RPMI8226 (cell line): ENCODE data around the gene SPDYE3.
"Not testable (repeated sequence)": the region's sequence is repeated elsewhere in the genome, so short reads cannot be mapped to it uniquely, and the experiment has no call there.

Experiments used
- DNase-seq: peaks from one replicate; pipeline ENCODE4 v3.0.0-alpha.2; 2015

Gene SPDYE3

DNA sequence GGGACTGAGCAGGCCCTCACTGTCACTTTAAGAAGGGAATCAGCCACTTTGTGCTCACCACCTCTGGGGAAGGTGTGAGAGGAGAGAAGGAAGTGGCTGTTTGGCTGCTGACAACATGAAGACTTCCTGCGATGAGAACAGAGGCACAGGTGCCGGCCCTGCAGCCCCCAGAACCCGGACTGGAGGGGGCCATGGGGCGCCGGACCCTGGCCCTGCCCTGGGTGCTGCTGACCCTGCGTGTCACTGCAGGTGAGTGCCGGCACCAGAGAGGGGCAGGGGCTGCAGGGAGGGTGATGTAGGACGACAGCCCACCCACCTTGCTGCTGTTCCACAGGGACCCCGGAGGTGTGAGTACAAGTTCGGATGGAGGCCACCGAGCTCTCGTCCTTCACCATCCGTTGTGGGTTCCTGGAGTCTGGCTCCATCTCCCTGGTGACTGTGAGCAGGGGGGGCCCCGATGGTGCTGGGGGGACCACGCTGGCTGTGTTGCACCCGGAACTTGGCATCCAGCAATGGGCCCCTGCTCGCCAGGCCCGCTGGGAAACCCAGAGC is 44.8 kb downstream of the SPDYE3 start:
- not testable (repeated sequence) for DNase-seq

DNA sequence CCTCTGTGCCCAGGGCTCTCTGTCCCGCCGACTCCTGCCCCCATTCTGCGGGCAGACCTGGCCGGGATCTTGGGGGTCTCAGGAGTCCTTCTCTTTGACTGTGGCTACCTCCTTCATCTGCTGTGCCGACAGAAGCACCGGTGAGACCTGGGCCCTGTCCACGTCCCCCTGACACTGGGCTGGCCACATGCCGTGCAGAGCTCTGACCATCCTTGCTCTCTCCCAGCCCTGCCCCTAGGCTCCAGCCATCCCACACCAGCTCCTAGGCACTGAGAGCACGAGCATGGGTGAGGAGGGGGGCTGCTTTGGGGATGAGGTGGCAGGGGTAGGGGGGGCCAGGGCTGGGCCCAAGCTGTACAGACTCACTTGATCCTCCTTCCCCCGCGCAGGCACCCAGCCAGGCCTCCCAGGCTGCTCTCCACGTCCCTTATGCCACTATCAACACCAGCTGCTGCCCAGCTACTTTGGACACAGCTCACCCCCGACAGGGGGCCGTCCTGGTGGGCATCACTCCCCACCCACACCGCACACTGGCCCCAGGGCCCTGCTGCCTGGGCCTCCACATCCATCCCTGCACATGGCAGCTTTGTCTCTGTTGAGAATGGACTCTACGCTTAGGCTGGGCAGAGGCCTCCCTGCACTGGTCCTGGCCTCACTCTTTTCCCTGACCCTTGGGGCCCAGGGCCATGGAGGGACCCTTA is 45.6 kb downstream of the SPDYE3 start:
- no peak for DNase-seq

DNA sequence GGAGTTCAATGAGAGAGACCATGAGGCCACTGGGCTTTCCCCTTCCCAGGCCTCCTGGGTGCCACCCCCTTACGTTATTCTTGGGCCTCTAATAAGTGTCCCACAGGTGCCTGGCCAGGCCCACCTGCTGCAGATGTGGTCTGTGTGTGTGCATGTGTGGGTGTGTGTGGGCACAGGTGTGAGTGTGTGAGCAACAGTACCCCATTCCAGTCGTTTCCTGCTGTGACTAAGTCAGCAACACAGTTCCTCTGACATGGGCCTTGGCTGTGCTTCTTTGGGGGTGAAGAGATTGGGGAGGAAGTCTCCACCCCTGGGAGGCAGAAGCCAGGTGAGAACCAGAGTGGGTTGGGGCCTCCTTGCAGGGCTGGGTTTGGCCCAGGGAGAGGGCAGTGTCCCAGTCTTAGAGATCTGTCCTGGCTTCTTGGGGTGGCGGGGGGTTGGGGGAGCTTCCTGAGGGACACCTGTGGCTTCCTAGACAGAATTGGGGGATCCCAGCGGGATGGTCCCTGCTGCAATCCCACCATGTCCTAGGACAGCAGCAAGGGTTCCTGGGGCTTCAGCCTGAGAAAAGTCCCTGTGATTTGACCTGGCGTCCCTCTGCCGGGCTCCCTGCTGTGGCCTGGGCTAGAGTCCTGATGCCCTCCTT is 46.3 kb downstream of the SPDYE3 start:
- no peak for DNase-seq

DNA sequence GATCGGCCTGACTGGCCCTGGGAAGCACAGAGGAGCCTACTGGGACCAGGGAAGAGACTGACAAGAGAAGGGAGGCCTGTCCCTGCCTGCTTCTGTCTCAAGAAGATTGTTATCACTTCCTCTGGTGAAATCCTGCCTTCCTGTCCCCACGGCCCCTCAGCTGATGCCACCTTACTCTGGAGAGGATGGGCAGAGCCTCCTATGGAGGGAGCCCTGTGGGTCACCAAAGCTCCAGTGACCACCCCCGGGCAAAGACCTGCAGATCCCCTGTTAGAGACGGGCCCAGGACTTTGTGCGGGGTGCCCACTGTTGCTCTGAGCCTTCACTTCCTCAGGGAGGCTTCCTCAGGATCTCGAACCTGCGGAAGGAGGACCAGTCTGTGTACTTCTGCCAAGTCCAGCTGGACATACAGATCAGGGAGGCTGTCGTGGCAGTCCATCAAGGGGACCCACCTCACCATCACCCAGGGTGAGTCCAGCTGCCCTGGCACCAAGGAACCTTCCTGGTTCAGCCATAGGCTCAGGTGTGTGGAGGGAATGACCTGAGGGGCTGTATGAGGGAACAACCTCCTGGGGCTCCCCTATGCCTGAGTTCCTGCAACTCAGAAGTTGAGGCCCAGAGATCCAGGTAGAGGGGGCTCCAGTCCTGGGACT is 49.0 kb downstream of the SPDYE3 start:
- no peak for DNase-seq

DNA sequence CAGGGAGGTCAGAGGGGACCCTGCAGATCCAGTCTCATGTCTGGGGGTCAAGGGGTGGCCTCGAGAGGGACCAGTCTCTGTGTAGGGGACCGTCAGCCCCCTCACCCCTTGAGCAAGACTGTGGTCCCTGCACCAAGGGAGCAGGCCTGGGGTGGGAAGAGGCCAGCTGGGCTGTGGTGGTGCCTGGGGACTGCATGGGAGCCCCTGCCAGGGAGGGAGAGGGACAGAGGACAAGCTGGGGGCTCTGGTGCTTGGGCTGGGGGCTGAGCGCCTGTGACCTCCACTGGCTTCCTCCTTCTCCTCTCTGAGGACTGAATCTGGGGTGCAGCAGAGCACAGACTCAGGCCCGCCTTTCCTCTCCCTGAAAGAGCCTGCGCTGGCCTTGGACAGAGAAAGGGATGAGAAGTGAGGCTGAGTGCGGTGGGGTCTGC is 49.6 kb downstream of the SPDYE3 start:
- DNase-seq = no peak

DNA sequence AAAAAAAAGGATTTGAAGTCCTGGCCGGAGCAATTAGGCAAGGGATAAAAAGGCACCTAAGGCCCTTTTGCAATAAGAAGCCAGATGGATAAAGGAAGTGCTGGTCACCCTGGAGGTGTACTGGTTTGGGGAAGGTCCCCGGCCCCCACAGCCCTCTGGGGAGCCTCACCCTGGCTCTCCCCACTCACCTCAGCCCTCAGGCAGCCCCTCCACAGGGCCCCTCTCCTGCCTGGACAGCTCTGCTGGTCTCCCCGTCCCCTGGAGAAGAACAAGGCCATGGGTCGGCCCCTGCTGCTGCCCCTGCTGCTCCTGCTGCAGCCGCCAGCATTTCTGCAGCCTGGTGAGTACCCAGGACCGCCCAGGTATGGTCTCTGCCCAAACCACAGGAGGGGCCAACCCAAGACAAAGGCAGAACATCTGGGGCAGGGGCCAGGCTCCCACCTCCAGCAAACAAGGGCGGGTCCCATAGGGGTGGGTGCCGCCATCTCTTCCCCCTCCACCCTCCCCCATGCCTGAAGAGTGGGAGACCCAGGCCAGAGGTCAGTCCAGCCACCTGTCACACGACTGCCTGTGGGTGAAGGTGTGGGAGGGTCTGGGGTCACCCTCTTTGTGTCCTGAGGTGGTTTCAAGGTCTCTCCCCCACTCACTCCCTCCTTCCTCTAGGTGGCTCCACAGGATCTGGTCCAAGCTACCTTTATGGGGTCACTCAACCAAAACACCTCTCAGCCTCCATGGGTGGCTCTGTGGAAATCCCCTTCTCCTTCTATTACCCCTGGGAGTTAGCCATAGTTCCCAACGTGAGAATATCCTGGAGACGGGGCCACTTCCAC is 50.7 kb downstream of the SPDYE3 start, which contains the start of gene PILRB:
Gene PILRB, plus strand, starts transcription at position 91 of the 830 bp plus-strand sequence. Its CDS starts 186 bp downstream, at position 277.
- DNase-seq = no peak

DNA sequence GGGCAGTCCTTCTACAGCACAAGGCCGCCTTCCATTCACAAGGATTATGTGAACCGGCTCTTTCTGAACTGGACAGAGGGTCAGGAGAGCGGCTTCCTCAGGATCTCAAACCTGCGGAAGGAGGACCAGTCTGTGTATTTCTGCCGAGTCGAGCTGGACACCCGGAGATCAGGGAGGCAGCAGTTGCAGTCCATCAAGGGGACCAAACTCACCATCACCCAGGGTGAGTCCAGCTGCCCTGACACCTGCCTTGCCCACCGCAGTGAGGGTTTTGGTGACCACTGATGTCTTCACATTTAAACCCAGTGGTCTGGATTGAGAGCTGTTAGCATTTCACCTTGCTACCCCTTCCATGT is 51.3 kb downstream of the SPDYE3 start:
- DNase-seq = no peak

DNA sequence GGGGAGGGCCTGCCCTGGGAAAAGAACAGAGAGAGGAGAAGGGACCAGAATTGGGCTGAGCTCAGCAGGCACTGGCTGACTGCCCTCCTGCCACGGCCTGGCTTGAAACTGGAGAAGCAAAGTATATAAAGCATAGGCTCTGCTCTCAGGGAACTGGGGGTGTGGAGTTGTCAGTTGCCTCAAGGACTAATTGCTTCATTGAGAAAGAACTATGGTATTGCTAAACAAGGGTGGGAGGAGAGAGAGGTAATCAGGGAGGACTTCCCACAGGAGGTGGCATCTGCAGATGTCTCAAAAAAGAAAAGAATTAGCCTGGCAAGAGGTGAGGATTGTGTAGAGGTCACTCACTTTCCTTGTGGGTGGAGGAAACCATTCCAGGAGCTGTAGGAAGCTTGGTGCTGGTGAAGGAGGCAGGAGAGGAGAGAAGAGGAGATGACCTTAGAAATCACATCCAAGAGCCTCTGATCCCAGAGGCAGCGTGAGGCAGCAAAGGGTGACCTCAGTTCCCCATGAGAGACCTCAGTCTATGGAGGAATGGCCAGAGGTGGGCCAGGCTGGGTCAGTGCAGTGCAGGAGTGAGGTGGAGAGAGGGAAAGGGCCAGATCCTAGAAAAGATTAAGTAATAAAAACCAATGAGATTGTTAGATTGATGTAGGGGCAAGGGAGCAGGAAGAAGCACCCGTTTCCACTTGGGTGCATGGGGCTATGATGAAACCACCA is 52.8 kb downstream of the SPDYE3 start:
- no peak for DNase-seq

DNA sequence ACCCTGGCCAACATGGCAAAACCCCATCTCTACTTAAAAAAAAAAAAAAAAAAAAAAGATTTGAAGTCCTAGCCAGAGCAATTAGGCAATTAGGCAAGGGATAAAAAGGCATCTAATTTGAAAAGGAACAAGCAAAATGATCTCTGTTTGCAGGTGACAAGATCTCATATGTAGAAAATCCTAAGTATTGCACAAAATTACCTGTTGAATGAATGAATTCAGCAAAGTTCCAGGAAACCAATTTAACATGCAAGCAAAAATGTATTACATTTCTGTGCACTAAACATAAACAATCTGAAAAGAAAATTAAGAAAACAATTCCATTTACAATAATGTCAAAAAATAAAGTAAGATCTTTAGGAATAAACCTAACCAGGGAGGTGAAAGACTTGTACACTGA is 55.6 kb downstream of the SPDYE3 start:
- no peak for DNase-seq

DNA sequence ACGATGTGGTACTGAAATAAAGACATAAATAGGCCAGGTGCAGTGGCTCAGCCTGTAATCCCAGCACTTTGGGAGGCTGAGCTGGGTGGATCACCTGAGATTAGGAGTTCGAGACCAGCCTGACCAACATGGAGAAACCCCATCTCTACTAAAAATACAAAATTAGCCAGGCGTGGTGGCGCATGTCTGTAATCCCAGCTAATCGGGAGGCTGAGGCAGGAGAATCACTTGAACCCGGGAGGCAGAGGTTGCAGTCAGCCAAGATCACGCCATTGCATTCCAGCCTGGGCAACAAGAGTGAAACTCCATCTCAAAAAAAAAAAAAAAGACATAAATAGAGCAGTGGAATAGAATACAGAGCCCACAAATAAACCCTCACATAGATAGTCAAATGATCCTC is 56.3 kb downstream of the SPDYE3 start:
- not testable (repeated sequence) for DNase-seq

DNA sequence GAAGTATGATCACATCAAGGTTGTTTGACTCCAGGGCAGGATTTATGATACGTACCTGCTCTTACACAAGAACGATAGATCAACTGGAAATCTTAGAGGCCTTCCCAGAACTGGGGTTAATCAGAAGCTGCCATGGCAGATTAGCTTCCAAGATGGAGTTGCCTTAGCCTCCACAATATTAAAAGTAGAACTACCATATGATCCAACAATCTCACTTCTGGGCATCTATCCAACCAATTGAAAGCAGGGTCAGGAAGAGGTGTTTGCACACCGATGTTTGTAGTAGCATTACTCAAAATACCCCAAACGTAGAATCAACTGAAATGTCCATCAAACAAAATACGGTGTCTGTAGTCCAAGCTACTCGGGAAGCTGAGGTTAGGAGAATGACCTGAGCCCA is 57.0 kb downstream of the SPDYE3 start:
- no peak for DNase-seq

DNA sequence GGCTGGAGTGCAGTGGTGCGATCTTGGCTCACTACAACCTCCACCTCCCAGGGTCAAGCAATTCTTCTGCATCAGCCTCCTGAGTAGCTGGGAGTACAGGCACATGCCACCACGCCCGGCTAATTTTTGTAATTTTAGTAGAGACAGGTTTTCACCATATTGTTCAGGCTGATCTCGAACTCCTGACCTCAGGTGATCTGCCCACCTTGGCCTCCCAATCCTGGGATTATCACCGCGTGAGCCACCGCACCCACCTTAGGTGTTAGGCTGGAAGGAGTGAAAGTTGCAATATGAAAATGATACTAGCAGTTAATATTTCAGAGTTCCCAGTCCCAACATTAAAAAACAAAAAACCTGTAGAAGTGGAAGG is 58.5 kb downstream of the SPDYE3 start:
- not testable (repeated sequence) for DNase-seq

DNA sequence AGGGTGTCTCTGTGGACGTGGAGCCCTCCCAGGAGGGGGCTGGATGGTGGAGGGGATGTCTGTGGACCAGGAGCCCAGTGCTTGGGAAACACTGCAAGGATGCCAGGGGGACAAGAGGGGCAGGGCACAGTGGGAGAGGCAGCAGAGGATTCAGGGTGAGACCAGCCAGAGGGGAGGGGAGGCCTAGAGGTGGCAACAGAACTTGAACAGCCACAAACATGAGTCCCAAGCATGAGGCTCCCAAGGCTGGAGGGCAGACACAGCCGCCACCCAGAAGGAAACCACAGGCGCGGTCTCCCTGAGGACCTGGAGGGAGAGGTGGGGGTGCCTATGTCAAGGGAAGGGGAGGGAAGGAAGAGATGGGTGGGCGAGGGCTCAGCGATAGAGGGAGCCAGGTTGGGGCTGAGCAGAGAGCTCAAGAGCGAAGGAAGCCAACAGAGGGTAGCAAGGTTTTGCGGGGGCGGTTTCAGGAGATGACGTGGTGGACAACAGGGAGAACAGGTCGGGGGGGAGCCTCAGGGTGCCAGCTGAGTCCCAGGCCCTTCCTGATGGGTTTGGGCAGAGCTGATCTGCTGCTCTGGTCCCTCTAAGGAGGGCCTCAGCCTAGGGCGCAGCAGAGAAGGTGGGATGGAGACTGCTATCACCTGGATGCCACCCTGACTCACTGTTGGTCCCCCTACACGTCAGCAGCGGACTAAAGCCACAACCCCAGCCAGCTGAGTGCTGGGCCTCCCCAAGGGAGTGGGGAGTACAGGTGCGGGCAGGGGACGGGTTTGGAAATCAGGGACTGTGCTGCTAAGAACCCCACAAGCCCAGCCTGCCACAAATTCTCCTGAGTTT is 59.1 kb downstream of the SPDYE3 start:
- no peak for DNase-seq

DNA sequence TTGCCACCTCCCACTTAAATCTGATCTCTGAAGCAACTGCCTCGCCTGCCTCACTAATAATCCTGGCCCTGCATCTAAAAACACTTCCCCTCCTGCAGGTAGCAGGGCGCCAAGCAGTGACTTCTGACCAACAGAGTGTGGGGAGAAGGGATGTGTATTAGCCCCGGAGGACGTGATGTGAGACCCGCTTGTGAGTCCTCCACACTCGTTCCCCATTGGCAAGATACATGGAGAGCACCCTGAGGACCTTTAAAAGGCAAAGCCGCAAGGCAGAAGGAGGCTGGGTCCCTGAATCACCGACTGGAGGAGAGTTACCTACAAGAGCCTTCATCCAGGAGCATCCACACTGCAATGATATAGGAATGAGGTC is 59.7 kb downstream of the SPDYE3 start:
- DNase-seq = no peak

DNA sequence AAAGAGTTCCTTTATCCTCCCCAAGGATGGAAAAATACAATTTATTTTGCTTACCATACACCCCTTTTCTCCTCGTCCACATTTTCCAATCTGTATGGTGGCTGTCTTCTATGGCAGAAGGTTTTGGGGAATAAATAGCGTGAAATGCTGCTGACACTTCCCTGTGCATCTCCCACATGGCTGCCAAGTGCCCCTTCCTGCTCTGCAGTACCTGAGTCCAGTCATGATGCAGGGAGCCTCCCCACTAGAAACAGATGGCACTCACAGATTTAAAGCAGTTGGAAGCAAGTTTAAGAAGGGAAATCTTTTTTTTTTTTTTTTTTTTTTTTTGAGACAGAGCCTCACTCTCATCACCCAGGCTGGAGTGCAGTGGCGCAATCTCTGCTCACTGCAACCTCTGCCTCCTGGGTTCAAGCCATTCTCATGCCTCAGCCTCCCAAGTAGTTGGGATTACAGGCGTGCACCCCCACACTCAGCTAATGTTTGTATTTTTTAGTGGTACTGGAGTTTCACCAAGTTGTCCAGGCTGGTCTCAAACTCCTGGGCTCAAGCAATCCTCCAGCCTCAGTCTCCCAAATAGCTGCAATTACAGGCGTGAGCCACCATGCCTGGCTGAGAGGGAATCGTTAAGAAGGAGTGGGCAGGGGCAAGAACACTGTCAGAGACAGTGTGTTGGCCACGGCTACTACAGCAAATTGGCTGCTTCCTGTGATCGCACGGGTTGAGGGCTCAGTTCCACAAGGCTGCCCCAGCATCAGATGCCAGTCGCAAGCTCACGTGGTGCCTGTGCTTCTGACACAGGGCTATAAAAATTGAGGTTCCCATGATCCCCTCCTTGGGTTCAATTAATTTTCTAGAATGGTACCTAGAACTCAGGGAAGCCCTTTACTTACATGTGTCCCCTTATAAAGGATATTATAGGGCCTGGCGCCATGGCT is 60.4 kb downstream of the SPDYE3 start:
- DNase-seq = no peak

DNA sequence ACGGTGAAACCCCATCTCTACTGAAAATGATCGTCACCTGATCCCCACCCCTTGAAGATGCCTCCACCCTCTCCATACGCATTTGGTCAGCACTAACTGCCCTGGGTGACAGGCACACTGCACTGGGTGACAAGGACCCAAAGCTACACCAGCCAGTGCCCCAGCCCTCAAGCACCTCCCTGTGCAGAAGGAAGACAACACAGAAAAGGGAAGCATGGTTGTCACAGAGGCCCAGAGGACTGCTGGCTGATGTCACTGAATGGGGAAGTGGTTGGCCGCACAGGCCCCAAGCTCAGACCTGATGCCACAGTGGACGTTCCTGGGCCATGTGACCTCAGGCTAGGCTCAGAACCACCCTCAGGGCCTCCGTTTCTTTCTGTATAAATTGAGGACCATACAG is 61.6 kb downstream of the SPDYE3 start:
- peak; percentile 54 for DNase-seq

DNA sequence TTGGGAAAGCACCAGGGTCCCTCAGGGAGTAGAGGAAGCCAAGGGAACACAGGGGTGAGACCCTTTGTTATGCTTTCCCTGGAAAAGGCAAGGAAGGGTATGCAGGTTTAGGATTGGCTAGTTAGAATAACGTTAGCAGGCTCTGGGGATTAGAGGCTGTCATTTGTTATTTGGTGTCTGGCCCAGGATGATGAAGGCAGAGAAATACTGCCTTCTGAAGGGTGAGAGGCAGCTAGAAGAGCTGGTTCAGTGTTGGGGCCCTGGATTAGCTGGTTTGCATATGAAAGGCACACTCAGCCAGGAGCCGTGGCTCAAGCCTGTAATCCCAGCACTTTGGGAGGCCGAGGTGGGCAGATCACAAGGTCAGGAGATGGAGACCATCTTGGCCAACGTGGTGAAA is 62.8 kb downstream of the SPDYE3 start:
- no peak for DNase-seq

DNA sequence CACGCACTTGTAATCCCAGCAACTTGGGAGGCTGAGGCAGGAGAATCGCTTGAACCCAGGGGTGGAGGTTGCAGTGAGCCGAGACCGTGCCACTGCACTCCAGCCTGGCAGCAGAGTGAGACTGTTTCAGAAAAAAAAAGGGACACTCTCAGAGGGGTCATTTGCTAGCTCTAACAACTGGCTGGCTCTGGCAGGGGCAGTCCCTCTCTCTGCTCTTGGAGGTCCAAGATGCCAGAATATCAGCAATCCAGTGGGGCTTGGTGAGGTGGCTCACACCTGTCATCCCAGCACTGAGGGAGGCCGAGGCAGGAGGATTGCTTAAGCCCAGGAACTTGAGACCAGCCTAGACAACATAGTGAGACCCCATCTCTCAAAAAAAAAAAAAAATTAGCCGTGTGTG is 63.2 kb downstream of the SPDYE3 start:
- DNase-seq = no peak

DNA sequence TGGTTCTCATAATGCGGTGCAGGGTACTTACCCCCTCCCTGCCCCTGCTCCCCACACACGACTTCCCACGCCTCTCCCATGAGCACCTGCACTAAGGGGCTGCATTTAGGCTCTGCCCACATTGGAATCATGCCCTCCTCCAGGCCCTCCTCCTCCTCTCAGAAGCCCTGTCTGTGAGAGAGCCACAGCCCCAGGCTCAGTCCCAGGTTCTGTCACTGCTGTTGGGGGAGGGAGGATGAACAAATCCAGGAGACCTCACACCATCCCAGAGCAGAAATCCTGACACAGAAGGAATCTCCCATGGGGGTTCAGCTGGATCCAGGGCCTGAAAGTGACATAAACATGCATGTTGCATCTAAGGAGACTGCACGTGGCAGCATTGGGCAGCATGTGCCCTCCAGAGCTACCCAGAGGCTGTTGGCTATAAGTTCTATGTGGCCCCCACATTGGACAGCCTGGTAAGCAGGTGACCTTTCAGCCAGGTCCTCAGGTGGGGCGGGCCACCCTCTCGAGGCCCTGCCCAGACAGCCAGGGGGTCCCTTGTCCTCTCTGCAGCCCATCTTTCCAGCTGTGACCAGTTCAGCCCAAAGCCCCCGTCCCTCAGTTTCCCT is 64.2 kb downstream of the SPDYE3 start:
- DNase-seq = no peak
